Caki2 (cell line): ENCODE data around the gene SPDYE6. TPM values are rescaled to one million over a fixed set of nuclear protein-coding genes. Genes with fewer than 3 reads are reported as not detected.
"Not testable (repeated sequence)": the region's sequence is repeated elsewhere in the genome, so short reads cannot be mapped to it uniquely, and the experiment has no call there.

Experiments used
- DNase-seq: peaks from one replicate; pipeline ENCODE4 v3.0.0-alpha.2; 2015; ENCODE audit warnings: low read depth
- in situ Hi-C: cut with HindIII; loops from 2 replicates; pipeline ENCODE4 v1.10.0; 2016; ENCODE audit warnings: low sequenced_read_pairs, low pct_unique_long_range_greater_than_20kb, mixed read lengths
- total RNA-seq: library from RNA; depleted of rRNA; stranded (reverse); fragments of >200 nt; shearing (Covaris generic); gene quantifications from 2 replicates; pipeline ENCODE4 v1.2.3, GENCODE V29; 2014; ENCODE audit warnings: low replicate concordance; rRNA removed

SPDYE6 gene, protein sequence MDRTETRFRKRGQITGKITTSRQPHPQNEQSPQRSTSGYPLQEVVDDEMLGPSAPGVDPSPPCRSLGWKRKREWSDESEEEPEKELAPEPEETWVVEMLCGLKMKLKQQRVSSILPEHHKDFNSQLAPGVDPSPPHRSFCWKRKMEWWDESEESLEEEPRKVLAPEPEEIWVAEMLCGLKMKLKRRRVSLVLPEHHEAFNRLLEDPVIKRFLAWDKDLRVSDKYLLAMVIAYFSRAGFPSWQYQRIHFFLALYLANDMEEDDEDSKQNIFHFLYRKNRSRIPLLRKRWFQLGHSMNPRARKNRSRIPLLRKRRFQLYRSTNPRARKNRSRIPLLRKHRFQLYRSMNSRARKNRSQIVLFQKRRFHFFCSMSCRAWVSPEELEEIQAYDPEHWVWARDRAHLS
- not detected in 2 replicates for total RNA-seq

GRCh38 chr7:102356344-102356743 lies at the start of gene SPDYE6:
SPDYE6 (minus strand) TSS chr7:102356444; CDS start chr7:102356023, 421 bp downstream.
- in situ Hi-C loops, DNase-seq: not testable (repeated sequence)

DNA sequence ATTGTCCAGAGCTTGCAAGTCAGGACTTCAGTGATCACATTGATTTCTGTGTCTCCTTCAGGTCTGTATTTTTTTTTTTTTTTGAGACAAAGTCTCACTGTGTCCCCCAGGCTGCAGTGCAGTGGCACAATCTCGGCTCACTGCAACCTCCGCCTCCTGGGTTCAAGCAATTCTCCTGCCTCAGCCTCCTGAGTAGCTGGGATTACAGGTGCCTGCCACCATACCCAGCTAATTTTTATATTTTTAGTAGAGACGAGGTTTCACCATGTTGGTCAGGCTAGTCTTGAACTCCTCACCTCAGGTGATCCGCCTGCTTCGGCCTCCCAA lies 48.6 kb upstream of the SPDYE6 start:
- DNase-seq, in situ Hi-C loops: not testable (repeated sequence)

DNA sequence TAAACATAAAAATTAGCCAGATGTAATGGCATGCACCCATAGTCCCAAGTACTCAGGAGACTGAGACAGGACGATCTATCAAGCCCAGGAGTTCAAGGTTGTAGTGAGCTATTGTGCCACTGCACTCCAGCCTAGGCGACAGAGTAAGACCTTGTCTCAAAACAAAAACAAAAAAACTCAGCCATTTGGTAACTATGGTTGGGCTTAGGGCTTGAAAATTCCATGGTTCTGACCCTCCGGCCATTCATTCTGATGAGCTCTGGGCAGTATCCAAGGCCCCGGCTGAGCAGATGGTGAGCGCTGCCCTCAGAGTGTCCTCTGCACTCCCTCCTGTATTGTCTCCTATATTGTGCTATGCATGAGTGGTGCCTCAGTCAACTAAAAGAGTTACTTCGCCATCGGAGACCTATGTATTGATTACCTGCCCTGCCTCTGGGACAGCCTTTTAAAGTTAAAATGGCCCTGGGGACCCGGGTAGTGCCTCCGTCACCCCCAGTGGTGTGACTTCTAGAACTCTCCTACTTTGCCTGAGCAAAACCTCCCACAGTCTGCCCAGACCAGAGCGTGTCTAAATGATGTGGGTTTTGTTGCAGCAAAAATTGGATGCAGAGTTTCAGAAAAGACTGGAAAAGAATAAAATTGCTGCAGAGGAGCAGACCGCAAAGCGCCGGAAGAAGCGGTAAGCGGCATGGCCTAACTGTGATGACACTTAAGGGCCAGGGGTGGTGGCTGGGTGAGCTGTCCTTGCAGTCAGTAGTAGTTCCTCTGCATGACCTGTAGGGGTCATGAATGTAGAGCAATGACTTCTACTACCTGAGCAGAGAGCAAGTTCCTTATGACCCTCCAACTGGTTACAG lies 48.0 kb upstream of the SPDYE6 start:
- DNase-seq = peak; percentile 53
- in situ Hi-C loops = no loop called here

GRCh38 chr7:102403563-102403962 lies 47.3 kb upstream of the SPDYE6 start:
- in situ Hi-C loops = no loop called here
- DNase-seq = no peak

DNA sequence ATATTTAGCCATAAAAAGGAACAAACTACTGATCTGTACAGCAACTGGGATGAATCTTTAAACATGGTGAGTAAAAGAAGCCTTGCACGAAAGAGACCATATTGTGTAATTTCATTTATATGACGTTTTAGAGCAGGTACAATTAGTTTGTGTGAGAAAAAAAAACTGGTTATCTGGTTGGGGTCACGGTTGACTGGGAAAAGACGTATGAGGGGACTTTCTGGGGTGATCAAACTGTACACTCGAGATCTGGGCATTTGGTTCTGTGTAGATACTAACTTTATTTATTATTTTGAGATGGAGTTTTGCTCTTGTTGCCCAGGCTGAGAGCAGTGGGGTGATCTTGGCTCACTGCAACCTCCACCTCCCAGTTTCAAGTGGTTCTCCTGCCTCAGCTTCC lies 44.1 kb upstream of the SPDYE6 start:
- no peak for DNase-seq
- in situ Hi-C loops = no loop called here

GRCh38 chr7:102398543-102398942 lies 42.3 kb upstream of the SPDYE6 start:
- in situ Hi-C loops = no loop called here
- no peak for DNase-seq

DNA sequence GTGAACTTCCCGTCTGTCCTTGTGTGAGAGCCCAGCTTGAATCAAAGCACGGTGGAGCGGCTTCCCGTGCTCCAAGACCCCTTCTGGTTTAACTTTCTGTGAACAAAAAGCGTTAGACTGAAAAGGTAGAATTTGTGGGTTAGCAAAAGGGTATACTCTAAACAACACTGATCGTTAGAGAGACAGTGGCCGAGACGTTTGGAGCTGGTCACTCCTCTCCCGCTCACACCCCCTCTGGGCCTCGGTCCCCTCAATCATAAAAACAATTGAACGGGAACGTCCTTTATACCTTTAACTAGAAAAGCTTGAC lies 40.4 kb upstream of the SPDYE6 start:
- in situ Hi-C loops = no loop called here
- DNase-seq = no peak

DNA sequence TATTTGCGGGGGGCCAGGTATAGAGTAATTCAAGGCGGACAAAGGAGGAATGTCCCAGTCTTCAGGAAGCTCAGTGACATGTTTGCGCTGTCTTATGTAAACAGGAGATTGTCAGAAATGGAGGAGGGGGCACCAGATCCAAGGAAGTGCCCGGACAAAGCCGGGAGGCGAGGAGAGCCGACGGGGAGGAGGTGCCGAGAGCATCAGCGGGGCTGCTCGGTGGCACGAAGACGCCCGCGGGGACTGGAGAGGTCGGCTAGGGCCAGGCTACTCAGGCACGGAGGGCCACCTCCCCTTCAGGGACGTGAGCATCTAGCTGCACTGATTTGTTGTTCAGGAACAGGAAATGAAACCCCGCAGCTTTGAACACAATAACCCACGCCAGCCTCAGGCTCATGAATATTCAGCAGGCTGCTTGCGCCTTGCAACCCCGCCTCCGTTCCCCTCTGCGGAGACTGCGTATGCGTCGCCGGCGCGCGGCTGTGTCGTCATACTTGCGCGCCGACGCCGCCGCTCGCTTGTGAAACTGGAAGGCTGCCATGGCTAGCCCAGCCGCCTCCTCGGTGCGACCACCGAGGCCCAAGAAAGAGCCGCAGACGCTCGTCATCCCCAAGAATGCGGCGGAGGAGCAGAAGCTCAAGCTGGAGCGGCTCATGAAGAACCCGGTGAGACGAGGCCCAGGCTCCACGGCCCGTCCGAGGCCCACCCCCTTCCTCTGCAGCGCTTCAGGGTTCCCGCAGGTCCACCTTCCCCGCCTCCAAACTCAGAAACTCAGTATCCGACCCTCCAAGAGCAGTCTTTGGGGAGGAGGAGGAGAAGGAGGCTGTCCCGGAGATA lies 39.8 kb upstream of the SPDYE6 start, which contains the start of gene PRKRIP1:
Gene PRKRIP1, plus strand, starts transcription at position 491 of the 837 bp plus-strand sequence. Its CDS starts 49 bp downstream, at position 540.
- DNase-seq = peak; percentile 95
- in situ Hi-C loops = no loop called here

DNA sequence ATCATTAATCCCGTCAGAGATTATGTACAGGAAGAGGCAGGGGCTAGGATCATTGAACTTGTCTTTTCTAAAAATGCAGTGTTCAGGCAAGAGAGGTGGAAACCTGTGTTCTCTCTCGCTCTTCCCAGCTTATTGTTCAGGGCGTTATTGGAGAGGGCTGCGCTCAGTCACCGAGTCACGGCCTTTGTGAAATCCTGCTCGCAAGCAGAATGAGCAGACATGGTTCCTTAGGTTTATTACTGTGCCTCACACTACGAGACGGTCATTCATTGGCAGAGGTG lies 39.3 kb upstream of the SPDYE6 start:
- in situ Hi-C loops = no loop called here
- no peak for DNase-seq

DNA sequence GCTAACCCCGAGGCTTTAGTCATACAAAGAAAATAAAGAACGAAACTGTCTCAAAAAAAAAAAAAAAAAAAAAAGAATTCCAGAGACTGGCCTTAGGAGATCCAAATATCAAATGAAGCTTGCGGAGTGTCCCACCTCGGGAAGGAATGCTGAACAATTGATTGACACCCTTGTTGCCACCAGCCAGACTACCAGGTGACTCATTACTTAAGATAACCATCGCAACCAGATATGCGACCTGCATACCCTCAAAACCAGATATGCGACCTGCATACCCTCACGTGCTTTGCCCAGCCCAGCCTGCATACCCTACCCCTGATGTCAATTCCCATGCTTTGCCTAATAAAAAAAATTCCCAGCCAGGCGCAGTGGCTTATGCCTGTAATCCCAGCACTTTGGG lies 37.2 kb upstream of the SPDYE6 start:
- DNase-seq = peak; percentile 89
- in situ Hi-C loops = no loop called here

DNA sequence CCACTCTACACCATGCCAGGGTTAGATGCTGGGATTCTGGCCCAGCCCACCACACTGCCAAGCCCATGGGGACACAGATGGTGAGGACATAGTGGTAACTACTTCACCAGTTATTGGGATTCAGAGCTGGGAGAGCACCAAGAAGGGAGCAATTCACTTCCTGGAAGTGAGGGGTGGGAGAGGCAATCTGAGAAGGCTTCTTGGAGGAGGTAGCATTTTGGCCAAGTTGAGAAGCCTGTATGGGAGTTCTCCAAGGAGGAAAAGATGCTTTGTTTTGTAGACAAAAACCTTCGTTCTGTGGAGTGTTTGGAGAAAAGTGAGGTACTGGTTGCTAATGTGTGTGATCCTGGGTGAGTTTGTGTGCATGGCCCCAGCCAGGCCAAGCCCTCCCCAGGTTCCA lies 36.1 kb upstream of the SPDYE6 start:
- DNase-seq = no peak

GRCh38 chr7:102390697-102391484 lies 34.6 kb upstream of the SPDYE6 start:
- peak; percentile 68 for DNase-seq
- in situ Hi-C loops = no loop called here

More for the DNA sequence above, 36.1 kb upstream of the SPDYE6 start:
- in situ Hi-C loops = no loop called here

GRCh38 chr7:102389810-102390209 lies 33.6 kb upstream of the SPDYE6 start:
- no peak for DNase-seq
- in situ Hi-C loops = no loop called here

DNA sequence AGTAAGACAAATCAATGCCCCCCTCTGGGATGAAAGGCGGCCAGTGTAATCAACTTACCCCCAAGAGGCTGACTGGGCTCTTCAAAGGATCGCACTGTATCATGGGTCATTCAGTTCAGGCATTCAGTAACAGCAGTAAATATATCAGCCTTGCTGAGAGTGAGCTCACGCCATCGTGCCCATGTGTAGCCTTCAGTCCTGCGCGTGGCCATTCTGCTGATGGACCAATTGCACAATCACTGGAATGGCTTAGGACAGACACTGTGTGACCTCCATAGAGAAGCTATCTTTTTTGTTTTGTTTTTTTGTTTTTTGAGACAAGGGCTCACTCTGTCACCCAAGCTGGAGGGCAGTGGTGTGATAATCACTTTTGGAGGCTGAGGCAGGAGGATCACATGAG lies 30.8 kb upstream of the SPDYE6 start:
- in situ Hi-C loops = no loop called here
- no peak for DNase-seq

DNA sequence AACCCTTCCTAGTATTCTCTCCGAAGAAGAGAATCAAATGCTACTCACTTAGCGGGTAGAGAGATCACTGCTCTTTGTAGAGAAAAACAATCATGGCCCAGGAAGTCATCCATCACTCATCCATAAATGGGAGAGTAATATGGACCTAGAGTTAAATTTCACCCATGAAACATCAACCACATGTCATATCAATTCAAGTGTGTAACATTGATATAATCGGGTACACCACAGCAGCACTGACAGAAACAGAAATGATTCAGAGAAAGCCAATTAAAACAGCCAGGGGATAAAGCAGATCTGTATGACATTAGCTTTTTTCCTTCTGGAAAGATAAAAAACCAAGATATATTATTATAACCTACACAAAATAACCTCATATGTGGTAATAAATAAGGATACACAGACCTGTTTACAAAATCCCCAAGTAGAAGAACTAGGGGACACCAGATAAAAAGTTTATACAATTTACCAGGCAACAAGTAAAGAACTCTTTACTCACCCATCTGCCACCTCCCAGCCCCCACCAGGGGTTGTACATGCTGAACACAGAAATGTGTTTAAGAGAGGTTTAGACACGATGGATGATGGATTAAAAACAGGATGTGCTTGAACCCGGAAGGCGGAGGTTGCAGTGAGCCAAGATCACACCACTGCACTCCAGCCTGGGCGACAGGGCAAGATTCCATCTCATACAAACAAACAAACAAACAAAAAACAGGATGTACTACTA lies 25.6 kb upstream of the SPDYE6 start:
- in situ Hi-C loops, DNase-seq: not testable (repeated sequence)

GRCh38 chr7:102380837-102381236 lies 24.6 kb upstream of the SPDYE6 start:
- DNase-seq, in situ Hi-C loops: not testable (repeated sequence)

DNA sequence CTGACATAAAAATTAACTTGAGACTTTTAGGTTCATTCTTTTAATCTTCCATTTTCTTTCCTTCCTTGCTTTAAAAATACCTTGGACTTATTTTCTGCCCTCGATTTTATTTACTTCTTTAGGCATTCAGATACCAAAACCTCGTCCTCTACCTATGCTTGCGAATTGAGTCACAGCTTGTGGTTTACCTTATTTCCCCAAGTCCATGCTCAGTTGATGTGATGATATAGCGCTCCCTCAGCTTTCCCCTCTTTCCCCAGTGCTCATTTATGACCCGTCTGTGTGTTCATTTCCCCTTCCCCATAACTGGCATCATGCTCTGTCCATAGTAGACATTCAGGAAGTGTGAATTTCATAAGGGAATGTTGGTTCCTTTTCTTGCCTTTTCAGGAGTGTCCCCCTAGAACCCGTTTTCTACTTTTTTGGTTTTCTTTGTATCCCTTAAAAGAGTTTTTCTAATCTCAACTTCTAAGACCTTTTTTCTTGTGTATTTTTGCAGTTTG lies 20.8 kb upstream of the SPDYE6 start:
- in situ Hi-C loops = no loop called here
- no peak for DNase-seq
